HK-2 (cell line): ENCODE data around the gene CXCL10.

ENCODE experiments used
- DNase-seq: peaks from one replicate; pipeline ENCODE4 v3.0.0-alpha.2; 2018; ENCODE audit not compliant: unreplicated experiment

The CXCL10 gene

DNA sequence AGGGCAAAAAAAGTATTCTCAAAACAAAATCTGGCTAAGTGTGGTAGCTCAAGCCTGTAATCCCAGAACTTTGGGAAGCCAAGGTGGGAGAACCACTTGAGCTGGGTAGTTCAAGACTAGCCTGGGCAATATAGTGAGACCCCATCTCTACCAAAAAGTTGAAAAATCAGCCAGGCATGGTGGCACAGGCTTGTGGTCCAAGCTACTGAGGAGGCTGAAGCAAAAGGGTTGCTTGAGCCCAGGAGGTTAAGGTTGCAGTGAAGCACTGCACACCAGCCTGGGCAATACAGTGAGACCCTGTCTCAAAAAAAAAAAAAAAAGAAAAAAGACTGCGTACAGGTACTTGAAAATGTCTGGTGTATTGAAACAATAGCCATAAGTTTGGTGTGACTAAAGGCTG is 30.8 kb downstream of the CXCL10 start:
- DNase-seq = no peak

GRCh38 chr4:75989846-75990528 is 33.3 kb downstream of the CXCL10 start:
- no peak for DNase-seq

DNA sequence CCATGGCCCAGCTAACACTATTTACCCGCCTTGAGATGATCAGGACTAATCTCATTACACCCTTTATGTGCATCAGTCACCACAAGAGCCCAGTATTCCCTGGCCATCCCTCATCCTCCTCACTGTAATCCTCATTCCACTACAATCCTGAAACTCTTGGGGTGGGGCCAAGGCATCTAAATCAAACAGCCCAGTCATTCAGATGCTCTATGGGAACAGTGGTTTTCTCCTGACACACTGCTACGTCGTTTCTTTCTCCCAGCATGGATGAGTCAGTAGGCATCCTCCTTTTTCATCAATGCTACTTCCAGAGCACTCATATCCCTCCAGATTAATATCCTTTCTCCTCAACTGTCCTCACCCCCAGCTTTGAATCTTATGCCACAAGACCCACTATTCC is 38.2 kb downstream of the CXCL10 start:
- no peak for DNase-seq

- no peak for DNase-seq
These were observed 42.7 kb downstream of the CXCL10 start for GRCh38 chr4:75980576-75980975.

DNA sequence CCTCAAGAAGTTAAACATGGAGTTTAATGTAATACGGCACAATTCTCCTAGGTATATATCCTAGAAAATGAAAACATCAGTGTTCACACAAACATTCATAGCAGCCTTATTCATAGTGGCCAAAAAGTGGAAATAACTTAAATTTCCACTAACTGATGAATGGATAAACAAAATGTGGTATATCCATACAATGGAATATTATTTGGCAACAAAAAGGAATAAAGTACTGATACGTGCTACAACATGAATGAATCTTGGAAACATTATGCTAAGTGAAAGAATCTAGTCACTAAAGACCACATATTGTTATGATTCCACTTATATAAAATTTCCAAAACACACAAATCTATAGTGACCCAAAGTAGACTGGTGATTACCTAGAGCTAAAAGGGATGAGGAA is 47.1 kb downstream of the CXCL10 start:
- DNase-seq = no peak

DNA sequence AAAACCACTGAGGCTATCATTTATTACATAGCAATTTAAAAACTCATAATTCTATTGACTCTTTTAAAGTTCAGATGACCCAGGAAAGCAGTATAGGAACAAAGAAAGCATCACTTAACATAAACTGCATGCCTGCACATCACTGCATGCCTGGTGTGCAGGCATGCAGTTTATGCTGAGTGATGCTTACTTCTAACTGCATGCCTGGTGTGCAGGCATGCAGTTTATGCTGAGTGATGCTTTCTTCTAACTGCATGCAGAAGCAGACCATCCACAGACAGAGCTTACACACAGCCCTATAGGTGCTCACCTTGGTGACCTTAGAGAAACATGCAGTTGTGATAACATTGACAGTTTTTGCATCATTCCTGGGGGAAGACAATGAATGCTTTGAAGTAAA is 49.5 kb downstream of the CXCL10 start:
- no peak for DNase-seq
